Measurements from ENCODE around the gene WAPL. TPM values are rescaled to one million over a fixed set of nuclear protein-coding genes. Genes with fewer than 3 reads are reported as not detected.

The WAPL gene
- total and polyA plus RNA-seq, 9 of the 15 experiments (the other 6 are each of a cell fraction or from before 2014, with no cell fraction given): 14.3 to 36.4 (median 25.3) TPM

DNA sequence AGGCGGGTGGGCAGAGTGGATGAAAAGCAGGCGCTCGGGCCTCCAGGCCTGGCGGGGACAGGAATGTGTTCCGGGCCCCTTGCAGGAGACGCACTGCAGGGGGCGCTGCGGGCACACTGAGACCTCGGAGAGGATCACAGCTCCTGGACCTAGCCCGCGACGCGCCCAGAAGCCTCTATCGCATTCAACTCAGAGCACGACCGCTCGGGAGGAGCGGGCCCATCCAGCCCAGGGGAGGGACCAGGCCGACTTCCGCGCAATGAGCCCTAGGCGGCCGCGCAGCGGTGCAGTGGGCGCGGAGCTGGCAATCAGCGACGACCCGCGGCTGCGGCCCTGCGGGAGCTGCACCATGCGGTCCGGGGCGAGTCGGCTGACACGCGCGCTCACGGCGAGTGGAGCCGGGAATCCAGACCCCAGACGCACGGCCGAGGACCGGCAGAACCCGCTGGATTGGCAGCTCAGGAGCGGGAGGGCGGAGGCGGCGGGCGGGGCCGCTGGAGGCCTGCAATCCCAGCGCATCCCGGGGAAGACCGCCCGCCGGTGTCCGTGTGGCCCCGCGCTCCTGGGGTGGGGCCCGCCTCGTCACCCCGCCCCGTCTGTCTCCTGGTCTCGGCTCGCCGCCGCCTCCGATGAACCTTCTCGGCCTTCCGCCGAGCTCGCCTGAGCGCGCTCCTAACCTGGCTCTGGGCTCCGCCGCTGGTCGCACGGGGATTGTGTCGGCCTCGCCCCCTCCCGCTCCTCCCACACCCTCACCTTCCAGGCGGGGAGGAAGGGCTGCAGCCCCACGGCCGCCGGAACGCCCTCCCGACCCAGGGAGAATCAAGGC is 121.5 kb downstream of the WAPL start (continued):
- TF ChIP-seq, protein P1, sequence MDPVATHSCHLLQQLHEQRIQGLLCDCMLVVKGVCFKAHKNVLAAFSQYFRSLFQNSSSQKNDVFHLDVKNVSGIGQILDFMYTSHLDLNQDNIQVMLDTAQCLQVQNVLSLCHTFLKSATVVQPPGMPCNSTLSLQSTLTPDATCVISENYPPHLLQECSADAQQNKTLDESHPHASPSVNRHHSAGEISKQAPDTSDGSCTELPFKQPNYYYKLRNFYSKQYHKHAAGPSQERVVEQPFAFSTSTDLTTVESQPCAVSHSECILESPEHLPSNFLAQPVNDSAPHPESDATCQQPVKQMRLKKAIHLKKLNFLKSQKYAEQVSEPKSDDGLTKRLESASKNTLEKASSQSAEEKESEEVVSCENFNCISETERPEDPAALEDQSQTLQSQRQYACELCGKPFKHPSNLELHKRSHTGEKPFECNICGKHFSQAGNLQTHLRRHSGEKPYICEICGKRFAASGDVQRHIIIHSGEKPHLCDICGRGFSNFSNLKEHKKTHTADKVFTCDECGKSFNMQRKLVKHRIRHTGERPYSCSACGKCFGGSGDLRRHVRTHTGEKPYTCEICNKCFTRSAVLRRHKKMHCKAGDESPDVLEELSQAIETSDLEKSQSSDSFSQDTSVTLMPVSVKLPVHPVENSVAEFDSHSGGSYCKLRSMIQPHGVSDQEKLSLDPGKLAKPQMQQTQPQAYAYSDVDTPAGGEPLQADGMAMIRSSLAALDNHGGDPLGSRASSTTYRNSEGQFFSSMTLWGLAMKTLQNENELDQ (CRISPR knock-in tag; IDR thresholded peaks at IDR 0.05; ENCODE audit: borderline replicate concordance): 0 out of 2 replicates have a peak, but pooled peaks have one; percentile 35
- TF ChIP-seq L3MBTL2 (IDR thresholded peaks at IDR 0.05) (peak; percentile 90), ATF7 (IDR thresholded peaks at IDR 0.05) (peak; percentile 33; the same call in 1 of the 2 replicates), RBFOX2 (IDR thresholded peaks at IDR 0.05; ENCODE audit: low read depth, low read length) (peak; percentile 52), NFIC (IDR thresholded peaks at IDR 0.05) (peak; percentile 15; the same call in 1 of the 2 replicates), PHF8 (IDR thresholded peaks at IDR 0.05; ENCODE audit: borderline replicate concordance, low read length) (peak; percentile 33; the same call in 1 of the 2 replicates), ZNF511 (CRISPR knock-in tag; IDR thresholded peaks at IDR 0.05) (0 out of 2 replicates have a peak, but pooled peaks have one; percentile 23), PCBP1 (IDR thresholded peaks at IDR 0.05; ENCODE audit: low read depth, low read length, poor library complexity, severe bottlenecking) (peak; percentile 37), RB1 (IDR thresholded peaks at IDR 0.05; ENCODE audit: low read depth) (peak; percentile 81)
- TF ChIP-seq, protein P2, sequence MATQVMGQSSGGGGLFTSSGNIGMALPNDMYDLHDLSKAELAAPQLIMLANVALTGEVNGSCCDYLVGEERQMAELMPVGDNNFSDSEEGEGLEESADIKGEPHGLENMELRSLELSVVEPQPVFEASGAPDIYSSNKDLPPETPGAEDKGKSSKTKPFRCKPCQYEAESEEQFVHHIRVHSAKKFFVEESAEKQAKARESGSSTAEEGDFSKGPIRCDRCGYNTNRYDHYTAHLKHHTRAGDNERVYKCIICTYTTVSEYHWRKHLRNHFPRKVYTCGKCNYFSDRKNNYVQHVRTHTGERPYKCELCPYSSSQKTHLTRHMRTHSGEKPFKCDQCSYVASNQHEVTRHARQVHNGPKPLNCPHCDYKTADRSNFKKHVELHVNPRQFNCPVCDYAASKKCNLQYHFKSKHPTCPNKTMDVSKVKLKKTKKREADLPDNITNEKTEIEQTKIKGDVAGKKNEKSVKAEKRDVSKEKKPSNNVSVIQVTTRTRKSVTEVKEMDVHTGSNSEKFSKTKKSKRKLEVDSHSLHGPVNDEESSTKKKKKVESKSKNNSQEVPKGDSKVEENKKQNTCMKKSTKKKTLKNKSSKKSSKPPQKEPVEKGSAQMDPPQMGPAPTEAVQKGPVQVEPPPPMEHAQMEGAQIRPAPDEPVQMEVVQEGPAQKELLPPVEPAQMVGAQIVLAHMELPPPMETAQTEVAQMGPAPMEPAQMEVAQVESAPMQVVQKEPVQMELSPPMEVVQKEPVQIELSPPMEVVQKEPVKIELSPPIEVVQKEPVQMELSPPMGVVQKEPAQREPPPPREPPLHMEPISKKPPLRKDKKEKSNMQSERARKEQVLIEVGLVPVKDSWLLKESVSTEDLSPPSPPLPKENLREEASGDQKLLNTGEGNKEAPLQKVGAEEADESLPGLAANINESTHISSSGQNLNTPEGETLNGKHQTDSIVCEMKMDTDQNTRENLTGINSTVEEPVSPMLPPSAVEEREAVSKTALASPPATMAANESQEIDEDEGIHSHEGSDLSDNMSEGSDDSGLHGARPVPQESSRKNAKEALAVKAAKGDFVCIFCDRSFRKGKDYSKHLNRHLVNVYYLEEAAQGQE (IDR thresholded peaks at IDR 0.05; ENCODE audit: borderline replicate concordance): peak; percentile 61
- TF ChIP-seq, protein P2 (CRISPR knock-in tag; IDR thresholded peaks at IDR 0.05; ENCODE audit: low read depth): no peak
- TF ChIP-seq, protein P3, sequence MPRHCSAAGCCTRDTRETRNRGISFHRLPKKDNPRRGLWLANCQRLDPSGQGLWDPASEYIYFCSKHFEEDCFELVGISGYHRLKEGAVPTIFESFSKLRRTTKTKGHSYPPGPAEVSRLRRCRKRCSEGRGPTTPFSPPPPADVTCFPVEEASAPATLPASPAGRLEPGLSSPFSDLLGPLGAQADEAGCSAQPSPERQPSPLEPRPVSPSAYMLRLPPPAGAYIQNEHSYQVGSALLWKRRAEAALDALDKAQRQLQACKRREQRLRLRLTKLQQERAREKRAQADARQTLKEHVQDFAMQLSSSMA (CRISPR knock-in tag; IDR thresholded peaks at IDR 0.05): no peak

Measured in K562 (cell line).